Right lobe of liver (tissue), 4 donors: ENCODE data around the gene XAB2.

Experiments
- CTCF ChIP-seq, 4 donors: fragments of 200-600 bp in 3 of 4; fragments of 450-650 bp in 1 of 4; IDR thresholded peaks; one replicate each; pipeline versions ENCODE4 v1.5.1 to v1.8.0; 2016 to 2022; ENCODE audit warnings: antibody characterized with exemption in 4 of 4, mild to moderate bottlenecking in 2 of 4
- POLR2A ChIP-seq: fragments of 450-650 bp; IDR thresholded peaks from one replicate; pipeline ENCODE4 v1.6.1; 2017; ENCODE audit warnings: antibody characterized with exemption, mild to moderate bottlenecking
- donor health status: DM: no; HTN: no; CAD: no.
- donor health status: DM: no; HTN: no; CAD: no.
- donor health status: DM: no; HTN: yes; CAD: no.

- TF ChIP-seq CTCF (IDR thresholded peaks at IDR 0.05) (no peak), POLR2A (no peak)
Measured at GRCh38 chr19:7674010-7675005, 45.0 kb upstream of the XAB2 start.
